Activated CD4-positive, alpha-beta T cell treated with anti-CD3 and anti-CD28 coated beads, Interleukin-2, amount 50 U/mL, for 48 hours (primary cell): ENCODE measurements around the gene GRID1.
A peak's percentile ranks its signal among the peaks of the same experiment; 100 is the strongest.

Experiments
- DNase-seq, 2 experiments: peaks; one replicate each; pipeline ENCODE4 v3.0.0-alpha.2; 2020

GRID1 gene

GRCh38 chr10:86203162-86203905, 163.3 kb downstream of the GRID1 start:
- DNase-seq: peak; percentile 7 to 11

GRCh38 chr10:86202226-86202735, 164.3 kb downstream of the GRID1 start:
- DNase-seq: no peak

- DNase-seq: no peak
Measured at GRCh38 chr10:86200867-86201266, 165.7 kb downstream of the GRID1 start.

- DNase-seq: no peak
Measured at GRCh38 chr10:86200269-86200668, 166.3 kb downstream of the GRID1 start.

GRCh38 chr10:86199041-86199440, 167.6 kb downstream of the GRID1 start:
- no peak for DNase-seq

- DNase-seq: no peak
Measured at GRCh38 chr10:86198271-86198670, 168.3 kb downstream of the GRID1 start.

GRCh38 chr10:86197166-86197790, 169.3 kb downstream of the GRID1 start:
- DNase-seq: no peak

GRCh38 chr10:86195521-86196157, 171.0 kb downstream of the GRID1 start:
- DNase-seq: no peak

GRCh38 chr10:86194684-86195083, 171.9 kb downstream of the GRID1 start:
- no peak for DNase-seq

- no peak for DNase-seq
Measured at GRCh38 chr10:86193841-86194240, 172.8 kb downstream of the GRID1 start.

- DNase-seq: no peak
Measured at GRCh38 chr10:86192691-86193090, 173.9 kb downstream of the GRID1 start.

GRCh38 chr10:86192147-86192546, 174.4 kb downstream of the GRID1 start:
- no peak for DNase-seq

- no peak for DNase-seq
Measured at GRCh38 chr10:86191686-86192085, 174.9 kb downstream of the GRID1 start.

- no peak for DNase-seq
Measured at GRCh38 chr10:86191166-86191565, 175.4 kb downstream of the GRID1 start.

GRCh38 chr10:86190291-86190690, 176.3 kb downstream of the GRID1 start:
- DNase-seq: no peak

GRCh38 chr10:86189891-86190290, 176.7 kb downstream of the GRID1 start:
- DNase-seq: no peak

- DNase-seq: no peak
Measured at GRCh38 chr10:86188796-86189558, 177.6 kb downstream of the GRID1 start.

GRCh38 chr10:86188326-86188725, 178.3 kb downstream of the GRID1 start:
- no peak for DNase-seq

- no peak for DNase-seq
Measured at GRCh38 chr10:86187499-86188239, 178.9 kb downstream of the GRID1 start.

GRCh38 chr10:86186633-86187032, 180.0 kb downstream of the GRID1 start:
- no peak for DNase-seq

- no peak for DNase-seq
Measured at GRCh38 chr10:86182595-86182994, 184.0 kb downstream of the GRID1 start.

- no peak for DNase-seq
Measured at GRCh38 chr10:86182150-86182549, 184.4 kb downstream of the GRID1 start.
